H9 (cell line): Measurements from ENCODE around the gene LMCD1. TPM values are rescaled to one million over a fixed set of nuclear protein-coding genes. Genes with fewer than 3 reads are reported as not detected.

Source experiments
- DNase-seq: peaks from one replicate; pipeline ENCODE4 v3.0.0-alpha.2; 2017
- H2AFZ ChIP-seq: one replicate; pipeline ENCODE4 v1.6.1; 2013; ENCODE audit warnings: mild to moderate bottlenecking, low read length, control low read depth, moderate library complexity
- H2AK5ac ChIP-seq: 2 replicates; pipeline ENCODE4 v1.6.1; 2013; ENCODE audit warnings: low read length, control low read depth, mixed read lengths; ENCODE audit not compliant: insufficient read length
- H2BK120ac ChIP-seq: one replicate; pipeline ENCODE4 v1.6.1; 2013; ENCODE audit warnings: low read depth, mild to moderate bottlenecking, low read length, control low read depth, inconsistent platforms; ENCODE audit not compliant: poor library complexity, severe bottlenecking
- H2BK12ac ChIP-seq: 2 replicates; pipeline ENCODE4 v1.6.1; 2013; ENCODE audit warnings: low read length, control low read depth, mixed read lengths, low read depth; ENCODE audit not compliant: insufficient read length
- H2BK15ac ChIP-seq: 2 replicates; pipeline ENCODE4 v1.6.1; 2013; ENCODE audit warnings: low read depth, low read length, control low read depth
- H2BK20ac ChIP-seq: one replicate; pipeline ENCODE4 v1.6.1; 2013; ENCODE audit warnings: low read depth, mild to moderate bottlenecking, low read length, control low read depth, inconsistent platforms; ENCODE audit not compliant: poor library complexity, severe bottlenecking
- H2BK5ac ChIP-seq: 2 replicates; pipeline ENCODE4 v1.6.1; 2013; ENCODE audit warnings: low read length, control low read depth, mixed read lengths; ENCODE audit not compliant: insufficient read length
- H3K14ac ChIP-seq: 2 replicates; pipeline ENCODE4 v1.6.1; 2013; ENCODE audit warnings: low read length, control low read depth; ENCODE audit not compliant: insufficient read depth
- H3K18ac ChIP-seq: 2 replicates; pipeline ENCODE4 v1.6.1; 2013; ENCODE audit warnings: low read depth, mild to moderate bottlenecking, mixed read lengths, low read length, control low read depth; ENCODE audit not compliant: insufficient read length
- H3K23ac ChIP-seq: 2 replicates; pipeline ENCODE4 v1.6.1; 2013; ENCODE audit warnings: low read length, control low read depth, mixed read lengths, low read depth; ENCODE audit not compliant: insufficient read length
- H3K23me2 ChIP-seq: 2 replicates; pipeline ENCODE4 v1.6.1; 2013; ENCODE audit warnings: low read depth, mild to moderate bottlenecking, mixed read lengths, low read length, control low read depth; ENCODE audit not compliant: insufficient read length, poor library complexity, severe bottlenecking
- H3K27ac ChIP-seq: 2 replicates; pipeline ENCODE4 v1.5.1; 2013; ENCODE audit warnings: low read length, control low read depth, mixed read lengths, low read depth; ENCODE audit not compliant: insufficient read length
- H3K27me3 ChIP-seq: 2 replicates; pipeline ENCODE4 v1.6.1; 2013; ENCODE audit warnings: low read length, control low read depth, inconsistent platforms; ENCODE audit not compliant: insufficient read depth
- H3K4ac ChIP-seq: 2 replicates; pipeline ENCODE4 v1.6.1; 2013; ENCODE audit warnings: low read depth, mild to moderate bottlenecking, control low read depth, inconsistent platforms, low read length, moderate library complexity
- H3K4me1 ChIP-seq: 2 replicates; pipeline ENCODE4 v1.6.1; 2013; ENCODE audit warnings: low read length, control low read depth, inconsistent platforms; ENCODE audit not compliant: insufficient read depth
- H3K4me2 ChIP-seq: 2 replicates; pipeline ENCODE4 v1.6.1; 2013; ENCODE audit warnings: low read length, control low read depth, mixed read lengths; ENCODE audit not compliant: insufficient read length, insufficient read depth
- H3K56ac ChIP-seq: 2 replicates; pipeline ENCODE4 v1.6.1; 2013; ENCODE audit warnings: low read depth, mild to moderate bottlenecking, mixed read lengths, low read length, control low read depth; ENCODE audit not compliant: insufficient read length
- H3K79me1 ChIP-seq: 2 replicates; pipeline ENCODE4 v1.6.1; 2013; ENCODE audit warnings: low read depth, mild to moderate bottlenecking, moderate library complexity, low read length, control low read depth, inconsistent platforms; ENCODE audit not compliant: insufficient read depth, poor library complexity, severe bottlenecking
- H3K79me2 ChIP-seq: 2 replicates; pipeline ENCODE4 v1.6.1; 2013; ENCODE audit warnings: low read length, control low read depth, inconsistent platforms; ENCODE audit not compliant: insufficient read depth
- H3K9ac ChIP-seq: 2 replicates; pipeline ENCODE4 v1.6.1; 2013; ENCODE audit warnings: low read length, control low read depth, mixed read lengths; ENCODE audit not compliant: insufficient read length; ENCODE audit errors: extremely low read depth
- H3K9me3 ChIP-seq: one replicate; pipeline ENCODE4 v1.6.1; 2013; ENCODE audit warnings: low read depth, low read length, inconsistent platforms; ENCODE audit not compliant: control insufficient read depth
- H3T11ph ChIP-seq: one replicate; pipeline ENCODE4 v1.6.1; 2013; ENCODE audit warnings: mild to moderate bottlenecking, low read length, control low read depth, inconsistent platforms
- H4K20me1 ChIP-seq: one replicate; pipeline ENCODE4 v1.6.1; 2013; ENCODE audit not compliant: control insufficient read depth, insufficient read length, insufficient read depth
- H4K5ac ChIP-seq: 2 replicates; pipeline ENCODE4 v1.6.1; 2013; ENCODE audit warnings: low read depth, mild to moderate bottlenecking, mixed read lengths, low read length, control low read depth; ENCODE audit not compliant: insufficient read length
- H4K8ac ChIP-seq: replicated peaks from 2 replicates; pipeline ENCODE4 v1.6.1; 2013; ENCODE audit warnings: low read length, control low read depth, mixed read lengths, low read depth; ENCODE audit not compliant: insufficient read length
- H4K91ac ChIP-seq: 2 replicates; pipeline ENCODE4 v1.6.1; 2013; ENCODE audit warnings: low read depth, mild to moderate bottlenecking, moderate library complexity, mixed read lengths, low read length, control low read depth; ENCODE audit not compliant: insufficient read length
- H3K27ac Mint-ChIP-seq, 3 experiments: 2 replicates in 2 of 3; 3 replicates in 1 of 3; pipeline ENCODE4 v1.8.0; 2020 to 2021; ENCODE audit warnings: mixed read lengths in 3 of 3, mild to moderate bottlenecking in 1 of 3, moderate library complexity in 1 of 3
- H3K27me3 Mint-ChIP-seq: 2 replicates; pipeline ENCODE4 v1.8.0; 2021; ENCODE audit warnings: low read depth, mild to moderate bottlenecking, moderate library complexity, mixed read lengths
- H3K36me3 Mint-ChIP-seq, 3 experiments: 2 replicates in 2 of 3; 3 replicates in 1 of 3; pipeline ENCODE4 v1.8.0; 2020 to 2021; ENCODE audit warnings: low read depth in 3 of 3, mixed read lengths in 3 of 3; ENCODE audit not compliant: insufficient read depth in 1 of 3
- H3K4me1 Mint-ChIP-seq, 2 experiments: 2 replicates each; pipeline ENCODE4 v1.8.0; 2020; ENCODE audit warnings: mixed read lengths in 2 of 2
- H3K4me3 Mint-ChIP-seq, 2 experiments: 2 replicates in 1 of 2; 3 replicates in 1 of 2; pipeline ENCODE4 v1.8.0; 2020 to 2021; ENCODE audit warnings: mild to moderate bottlenecking in 2 of 2, mixed read lengths in 2 of 2, moderate library complexity in 1 of 2
- H3K9me3 Mint-ChIP-seq, 2 experiments: 2 replicates in 1 of 2; 3 replicates in 1 of 2; pipeline ENCODE4 v1.8.0; 2020; ENCODE audit warnings: mild to moderate bottlenecking in 2 of 2, mixed read lengths in 2 of 2, moderate library complexity in 1 of 2
- WGBS: extraction: QIAGEN DNeasy Blood & Tissue Kit; methylation state at CpG from one replicate; pipeline ENCODE4 v1.1.7; 2013; ENCODE audit warnings: missing lambda C conversion rate, low lambda C conversion rate, mixed read lengths; ENCODE audit not compliant: insufficient read length; ENCODE audit errors: extremely low coverage; 5-methylcytosine and 5-hydroxymethylcytosine counted together
- total RNA-seq: library from RNA; stranded (reverse); gene quantifications from 2 replicates; pipeline ENCODE4 v1.2.1, GENCODE V29; 2021
- TF ChIP-seq, protein P1 (sequence below): fragments of 200-600 bp; sonication (generic); conservative IDR thresholded peaks from 3 replicates; pipeline ENCODE4 v1.8.0; 2021; ENCODE audit warnings: antibody characterized with exemption, mild to moderate bottlenecking

The LMCD1 gene
- total RNA-seq, 1 experiment from 2014 or later = 19.2 TPM

DNA sequence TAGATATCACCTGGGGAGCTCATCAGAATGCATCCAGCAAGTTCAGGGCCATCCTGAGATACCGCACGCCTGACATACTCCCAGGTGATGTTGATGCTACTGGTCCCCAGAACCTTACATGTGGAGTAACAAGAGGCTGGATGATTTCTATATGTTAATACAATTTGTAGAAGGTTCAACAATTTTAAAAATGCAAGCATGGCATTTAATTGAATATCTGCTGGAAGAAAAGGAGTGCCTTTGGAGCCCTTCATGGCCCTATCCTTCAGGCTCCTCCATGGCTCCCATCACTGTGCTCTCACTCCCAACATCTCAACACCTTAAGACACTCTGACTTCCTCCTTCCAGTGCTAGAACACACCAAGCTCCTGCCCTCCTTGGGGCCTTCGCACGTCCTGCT, 36.6 kb downstream of the LMCD1 start:
- Histone ChIP-seq H4K8ac (no peak overlapping the region), H3K79me1 (no peaks in the 10 kb centered on the region), H3K23me2 (no peaks in the 10 kb centered on the region), H2AFZ (no peak overlapping the region), H3K14ac (no peak overlapping the region), H2BK12ac (no peak overlapping the region), H4K20me1 (no peaks in the 10 kb centered on the region), H3K27me3 (no peaks in the 10 kb centered on the region), H3K56ac (no peak overlapping the region), H3K9ac (no peak overlapping the region), H2BK20ac (no peak overlapping the region), H3K27ac (no peak overlapping the region), H4K5ac (no peak overlapping the region), H3K9me3 (no peaks in the 10 kb centered on the region), H2BK120ac (no peak overlapping the region), H3K4me2 (no peak overlapping the region), H3K79me2 (no peaks in the 10 kb centered on the region), H3K23ac (no peak overlapping the region), H3T11ph (no peak overlapping the region), H3K4ac (no peak overlapping the region), H3K18ac (no peak overlapping the region), H2BK5ac (no peak overlapping the region), H2BK15ac (no peak overlapping the region), H2AK5ac (no peak overlapping the region), H4K91ac (no peak overlapping the region), H3K4me1 (peaks cover 6% of the 10 kb centered on the region; the same call in 1 of the 2 replicates)
- H3K27ac Mint-ChIP-seq = no peak overlapping the region; a peak in 1 of 7 replicates
- TF ChIP-seq, protein P1, sequence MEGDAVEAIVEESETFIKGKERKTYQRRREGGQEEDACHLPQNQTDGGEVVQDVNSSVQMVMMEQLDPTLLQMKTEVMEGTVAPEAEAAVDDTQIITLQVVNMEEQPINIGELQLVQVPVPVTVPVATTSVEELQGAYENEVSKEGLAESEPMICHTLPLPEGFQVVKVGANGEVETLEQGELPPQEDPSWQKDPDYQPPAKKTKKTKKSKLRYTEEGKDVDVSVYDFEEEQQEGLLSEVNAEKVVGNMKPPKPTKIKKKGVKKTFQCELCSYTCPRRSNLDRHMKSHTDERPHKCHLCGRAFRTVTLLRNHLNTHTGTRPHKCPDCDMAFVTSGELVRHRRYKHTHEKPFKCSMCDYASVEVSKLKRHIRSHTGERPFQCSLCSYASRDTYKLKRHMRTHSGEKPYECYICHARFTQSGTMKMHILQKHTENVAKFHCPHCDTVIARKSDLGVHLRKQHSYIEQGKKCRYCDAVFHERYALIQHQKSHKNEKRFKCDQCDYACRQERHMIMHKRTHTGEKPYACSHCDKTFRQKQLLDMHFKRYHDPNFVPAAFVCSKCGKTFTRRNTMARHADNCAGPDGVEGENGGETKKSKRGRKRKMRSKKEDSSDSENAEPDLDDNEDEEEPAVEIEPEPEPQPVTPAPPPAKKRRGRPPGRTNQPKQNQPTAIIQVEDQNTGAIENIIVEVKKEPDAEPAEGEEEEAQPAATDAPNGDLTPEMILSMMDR = no peak
- no peak for DNase-seq
- no peaks in the 10 kb centered on the region; a peak in 1 of 5 replicates for H3K9me3 Mint-ChIP-seq
- no peaks in the 10 kb centered on the region for H3K27me3 Mint-ChIP-seq
- H3K4me1 Mint-ChIP-seq = peaks cover 16 to 25% of the 10 kb centered on the region in 2 experiments
- H3K36me3 Mint-ChIP-seq = peaks cover 17 to 49% (median 28%) of the 10 kb centered on the region in 3 experiments; a peak in 6 of 7 replicates
- no peak overlapping the region for H3K4me3 Mint-ChIP-seq
- no CpG with 5 or more reads among the region's 4 CpGs for WGBS
